Stimulated activated CD4-positive, alpha-beta T cell treated with anti-CD3 and anti-CD28 coated beads, Interleukin-1b, Interleukin-23, amount 100 ng/mL, for 4 hours (primary cell): ENCODE results near the gene NELL1.

Source experiments
- DNase-seq, 2 donors: peaks; one replicate each; pipeline ENCODE4 v3.0.0-alpha.2; 2020; ENCODE audit warnings: low read depth in 2 of 2

Gene NELL1

GRCh38 chr11:20668131-20668809 is 1.1 kb upstream of the NELL1 start:
- DNase-seq = no peak

GRCh38 chr11:20669820-20670684 is 666 bp downstream of the NELL1 start:
- DNase-seq = no peak

GRCh38 chr11:20670932-20671403 is 1.6 kb downstream of the NELL1 start:
- DNase-seq = no peak

- no peak for DNase-seq
These were observed 2.6 kb downstream of the NELL1 start for GRCh38 chr11:20671856-20672546.

GRCh38 chr11:20672575-20672974 is 3.2 kb downstream of the NELL1 start:
- DNase-seq = no peak

- no peak for DNase-seq
These were observed 7.3 kb downstream of the NELL1 start for GRCh38 chr11:20676658-20677057.

GRCh38 chr11:20688761-20689160 is 19.4 kb downstream of the NELL1 start:
- DNase-seq = no peak

- no peak for DNase-seq
These were observed 38.5 kb downstream of the NELL1 start for GRCh38 chr11:20707876-20708275.

- no peak for DNase-seq
These were observed 43.5 kb downstream of the NELL1 start for GRCh38 chr11:20712912-20713311.

GRCh38 chr11:20715464-20715863 is 46.1 kb downstream of the NELL1 start:
- no peak for DNase-seq

- no peak for DNase-seq
These were observed 46.5 kb downstream of the NELL1 start for GRCh38 chr11:20715931-20716330.

- DNase-seq = no peak
These were observed 50.4 kb downstream of the NELL1 start for GRCh38 chr11:20719821-20720220.

GRCh38 chr11:20723366-20723765 is 54.0 kb downstream of the NELL1 start:
- DNase-seq = no peak

- DNase-seq = no peak
These were observed 60.3 kb downstream of the NELL1 start for GRCh38 chr11:20729597-20730105.

- no peak for DNase-seq
These were observed 62.4 kb downstream of the NELL1 start for GRCh38 chr11:20731676-20732215.

- no peak for DNase-seq
These were observed 69.7 kb downstream of the NELL1 start for GRCh38 chr11:20739107-20739506.

- DNase-seq = no peak
These were observed 70.2 kb downstream of the NELL1 start for GRCh38 chr11:20739577-20739976.

- DNase-seq = no peak
These were observed 85.5 kb downstream of the NELL1 start for GRCh38 chr11:20754933-20755332.

- no peak for DNase-seq
These were observed 90.2 kb downstream of the NELL1 start for GRCh38 chr11:20759541-20759940.

- no peak for DNase-seq
These were observed 91.4 kb downstream of the NELL1 start for GRCh38 chr11:20760811-20761210.

GRCh38 chr11:20762116-20762844 is 92.9 kb downstream of the NELL1 start:
- DNase-seq = no peak
